Endothelial cell (in vitro differentiated cells): Measurements from ENCODE around the gene RAB8B. TPM values are rescaled to one million over a fixed set of nuclear protein-coding genes. Genes with fewer than 3 reads are reported as not detected.
"Not testable (repeated sequence)": the region's sequence is repeated elsewhere in the genome, so short reads cannot be mapped to it uniquely, and the experiment has no call there.

Experiments used
- DNase-seq: peaks from one replicate; pipeline ENCODE4 v3.0.0; 2021; ENCODE audit warnings: low spot score
- H3K27ac Mint-ChIP-seq: one replicate; pipeline ENCODE4 v1.8.0; 2021; ENCODE audit warnings: mixed read lengths, inconsistent platforms; ENCODE audit not compliant: unreplicated experiment
- H3K27me3 Mint-ChIP-seq: one replicate; pipeline ENCODE4 v1.8.0; 2021; ENCODE audit warnings: mild to moderate bottlenecking, moderate library complexity, mixed read lengths, inconsistent platforms; ENCODE audit not compliant: unreplicated experiment
- H3K36me3 Mint-ChIP-seq: one replicate; pipeline ENCODE4 v1.8.0; 2021; ENCODE audit warnings: mild to moderate bottlenecking, low read depth, mixed read lengths, inconsistent platforms; ENCODE audit not compliant: unreplicated experiment
- H3K4me1 Mint-ChIP-seq: one replicate; pipeline ENCODE4 v1.8.0; 2021; ENCODE audit warnings: mild to moderate bottlenecking, mixed read lengths, inconsistent platforms; ENCODE audit not compliant: unreplicated experiment
- H3K4me3 Mint-ChIP-seq: one replicate; pipeline ENCODE4 v1.8.0; 2021; ENCODE audit warnings: mild to moderate bottlenecking, mixed read lengths, inconsistent platforms; ENCODE audit not compliant: unreplicated experiment
- H3K9me3 Mint-ChIP-seq: one replicate; pipeline ENCODE4 v1.8.0; 2021; ENCODE audit warnings: mixed read lengths, inconsistent platforms; ENCODE audit not compliant: unreplicated experiment
- CTCF ChIP-seq: fragments of 200-600 bp; sonication (generic); IDR thresholded peaks from one replicate; pipeline ENCODE4 v1.5.0; 2021; ENCODE audit warnings: antibody characterized with exemption; ENCODE audit not compliant: unreplicated experiment
- total RNA-seq: library from RNA; stranded (reverse); fragmentation: NEBNext Ultra II Directional; extraction: Animal tissue kit (Norgen Biotek cat#: 25700); gene quantifications from one replicate; pipeline ENCODE4 v1.2.1, GENCODE V29; 2021; ENCODE audit not compliant: unreplicated experiment

RAB8B gene
- total RNA-seq, 1 donor from 2014 or later = 92.9 TPM

GRCh38 chr15:63233667-63234423 lies 44.4 kb downstream of the RAB8B start:
- Mint-ChIP-seq H3K27me3 (no peaks in the 10 kb centered on the region), H3K27ac (no peak overlapping the region), H3K9me3 (no peaks in the 10 kb centered on the region), H3K36me3 (peaks cover 9% of the 10 kb centered on the region), H3K4me3 (no peak overlapping the region), H3K4me1 (peaks cover 32% of the 10 kb centered on the region)
- no peak for TF ChIP-seq CTCF
- DNase-seq = no peak

- Mint-ChIP-seq H3K4me1 (peaks cover 31% of the 10 kb centered on the region), H3K27ac (no peak overlapping the region), H3K36me3 (peaks cover 9% of the 10 kb centered on the region), H3K4me3 (no peak overlapping the region), H3K27me3 (no peaks in the 10 kb centered on the region), H3K9me3 (no peaks in the 10 kb centered on the region)
- no peak for DNase-seq
- no peak for TF ChIP-seq CTCF
Measured at GRCh38 chr15:63234451-63234870, 45.1 kb downstream of the RAB8B start.

- Mint-ChIP-seq H3K36me3 (peaks cover 9% of the 10 kb centered on the region), H3K27ac (no peak overlapping the region), H3K4me1 (peaks cover 31% of the 10 kb centered on the region), H3K9me3 (no peaks in the 10 kb centered on the region), H3K4me3 (no peak overlapping the region), H3K27me3 (no peaks in the 10 kb centered on the region)
- no peak for TF ChIP-seq CTCF
- no peak for DNase-seq
Measured at GRCh38 chr15:63236272-63236671, 46.9 kb downstream of the RAB8B start.

- Mint-ChIP-seq H3K36me3 (peaks cover 16% of the 10 kb centered on the region), H3K4me1 (peaks cover 23% of the 10 kb centered on the region)
- H3K27ac Mint-ChIP-seq, DNase-seq, H3K27me3 Mint-ChIP-seq, H3K9me3 Mint-ChIP-seq, H3K4me3 Mint-ChIP-seq: not testable (repeated sequence)
Measured at GRCh38 chr15:63237086-63237485, 47.7 kb downstream of the RAB8B start.

GRCh38 chr15:63238171-63238570 lies 48.8 kb downstream of the RAB8B start:
- H3K27ac Mint-ChIP-seq = peak overlapping the region; percentile 48
- no peaks in the 10 kb centered on the region for H3K9me3 Mint-ChIP-seq
- no peak overlapping the region for H3K4me3 Mint-ChIP-seq
- no peak for DNase-seq
- H3K36me3 Mint-ChIP-seq = peaks cover 20% of the 10 kb centered on the region
- H3K4me1 Mint-ChIP-seq = peaks cover 18% of the 10 kb centered on the region
- no peaks in the 10 kb centered on the region for H3K27me3 Mint-ChIP-seq
- TF ChIP-seq CTCF = no peak
